ENCODE results near the gene GPR139. TPM values are rescaled to one million over a fixed set of nuclear protein-coding genes. Genes with fewer than 3 reads are reported as not detected.

GPR139 gene
- total RNA-seq: not detected
- polyA plus RNA-seq: not detected
- long read RNA-seq, donor 1: 0 reads
- long read RNA-seq, donor 2: 0 reads
- long read RNA-seq, donor 3: 0 reads

GRCh38 chr16:20073203-20074098 is at the start of gene GPR139:
TSS of gene GPR139 (minus strand) at chr16:20073890. CDS start at chr16:20073616, 274 bp downstream.
- Histone ChIP-seq H3K27me3 (no peaks in the 10 kb centered on the region), H3K4me1 (ENCODE audit: insufficient read depth) (no peaks in the 10 kb centered on the region), H3K9me3 (no peaks in the 10 kb centered on the region), H3K36me3 (no peaks in the 10 kb centered on the region), H3K27ac (no peak within 1 kb of the TSS), H3K4me3 (no peak within 1 kb of the TSS)
- 1 to 3% (median 2%) methylated on average over 56 to 76 of the region's 76 CpGs for WGBS, 3 donors
- TF ChIP-seq CTCF (IDR thresholded peaks at IDR 0.05) (no peak), POLR2A (IDR thresholded peaks at IDR 0.05) (no peak), EP300 (IDR thresholded peaks at IDR 0.05) (no peak)
- DNase-seq: no peak
- intact Hi-C loops (cut with DNase I): no loop called here

- H3K9me3 ChIP-seq: no peaks in the 10 kb centered on the region
- intact Hi-C loops (cut with DNase I): no loop called here
These were observed 48.3 kb upstream of the GPR139 start for GRCh38 chr16:20122011-20122410.

GRCh38 chr16:20114356-20114755 is 40.7 kb upstream of the GPR139 start:
- 74 to 82% (median 75%) methylated on average over 8 of the region's 8 CpGs for WGBS, 3 donors

More at GRCh38 chr16:20122011-20122410, 48.3 kb upstream of the GPR139 start:
- H3K36me3 ChIP-seq: no peaks in the 10 kb centered on the region
- no peak for DNase-seq
- no peaks in the 10 kb centered on the region for H3K4me1 ChIP-seq (ENCODE audit: insufficient read depth)
- H3K27me3 ChIP-seq: no peaks in the 10 kb centered on the region
- H3K4me3 ChIP-seq: no peak overlapping the region
- no peak overlapping the region for H3K27ac ChIP-seq
- 67 to 74% (median 69%) methylated on average over 8 of the region's 8 CpGs for WGBS, 3 donors
- TF ChIP-seq POLR2A (IDR thresholded peaks at IDR 0.05): no peak
- TF ChIP-seq CTCF (IDR thresholded peaks at IDR 0.05): no peak
- TF ChIP-seq EP300 (IDR thresholded peaks at IDR 0.05): no peak

GRCh38 chr16:20111143-20111542 is 37.5 kb upstream of the GPR139 start:
- H3K9me3 ChIP-seq: no peaks in the 10 kb centered on the region

More at GRCh38 chr16:20114356-20114755, 40.7 kb upstream of the GPR139 start:
- no peak for DNase-seq
- Histone ChIP-seq H3K36me3 (no peaks in the 10 kb centered on the region), H3K4me1 (ENCODE audit: insufficient read depth) (no peaks in the 10 kb centered on the region), H3K27ac (no peak overlapping the region), H3K4me3 (no peak overlapping the region), H3K27me3 (no peaks in the 10 kb centered on the region), H3K9me3 (no peaks in the 10 kb centered on the region)
- TF ChIP-seq EP300 (IDR thresholded peaks at IDR 0.05): no peak
- no peak for TF ChIP-seq CTCF (IDR thresholded peaks at IDR 0.05)
- no peak for TF ChIP-seq POLR2A (IDR thresholded peaks at IDR 0.05)
- intact Hi-C loops (cut with DNase I): no loop called here

More at GRCh38 chr16:20111143-20111542, 37.5 kb upstream of the GPR139 start:
- Histone ChIP-seq H3K27ac (no peak overlapping the region), H3K36me3 (no peaks in the 10 kb centered on the region), H3K4me3 (no peak overlapping the region), H3K4me1 (ENCODE audit: insufficient read depth) (no peaks in the 10 kb centered on the region), H3K27me3 (no peaks in the 10 kb centered on the region)
- 84 to 94% (median 93%) methylated on average over 3 of the region's 3 CpGs for WGBS, 3 donors
- no peak for TF ChIP-seq CTCF (IDR thresholded peaks at IDR 0.05)
- no peak for TF ChIP-seq EP300 (IDR thresholded peaks at IDR 0.05)
- TF ChIP-seq POLR2A (IDR thresholded peaks at IDR 0.05): no peak
- no peak for DNase-seq
- intact Hi-C loops (cut with DNase I): no loop called here
